Measurements from ENCODE around the gene DGKG. TPM values are rescaled to one million over a fixed set of nuclear protein-coding genes. Genes with fewer than 3 reads are reported as not detected.

DGKG gene
- total and polyA plus RNA-seq, 10 of the 15 experiments (the other 5 are each of a cell fraction or from before 2014, with no cell fraction given), result 0.39 to 6.2 (median 4.7) TPM

DNA sequence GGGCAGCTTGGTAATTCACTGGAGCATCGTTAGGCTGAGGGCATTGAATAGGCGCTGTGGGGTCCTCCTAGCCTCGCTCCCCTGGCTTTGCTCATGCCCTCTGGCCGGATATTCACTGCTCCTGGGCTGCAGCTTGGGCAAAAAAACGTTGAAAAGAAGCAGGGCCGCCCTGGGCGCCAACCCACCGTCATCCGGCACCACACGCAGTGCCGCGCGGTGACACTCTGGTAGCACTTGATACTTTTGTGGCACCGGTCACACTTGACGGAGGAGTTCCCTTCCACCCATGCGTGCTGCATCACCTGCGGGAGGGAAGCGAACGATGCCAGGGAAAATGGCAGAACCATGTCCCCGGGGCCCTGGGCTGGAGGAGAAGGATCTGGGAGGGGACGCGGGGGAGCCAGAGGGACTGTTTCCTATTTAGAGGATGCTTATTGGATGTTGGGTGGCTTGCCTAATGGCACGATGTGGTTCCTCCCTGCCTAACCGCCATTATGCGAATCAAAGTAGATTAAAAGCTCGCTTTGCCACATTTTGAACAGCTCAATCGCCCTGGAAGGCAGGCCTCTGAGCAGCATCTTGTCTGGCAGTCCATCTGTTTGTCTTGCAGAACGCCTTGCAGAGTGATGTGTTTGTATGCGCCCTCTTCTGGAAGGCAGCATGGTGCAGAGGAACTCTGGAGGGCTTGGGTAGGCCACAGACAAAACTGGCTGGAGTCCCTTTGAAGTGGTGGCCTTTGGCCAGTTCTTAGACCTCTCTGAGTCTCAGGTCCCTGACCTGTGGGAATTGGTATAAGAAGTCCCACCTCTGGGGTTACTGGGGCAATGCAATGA, 93.2 kb downstream of the DGKG start:
- H3K27me3 ChIP-seq (replicated peaks in 1 of 2; ENCODE audit: control insufficient read depth in 2 of 2, insufficient read depth in 2 of 2, low read length in 1 of 2), result no peaks in the 10 kb centered on the region
- in situ Hi-C loops (cut with MboI), result no loop called here
- H3K9ac ChIP-seq (ENCODE audit: control insufficient read depth, insufficient read depth, low read length), result no peak overlapping the region
- SMC1A ChIA-PET (ENCODE audit: uncharacterized antibody, unreplicated experiment), result interaction anchor here (1.2 to 27.2 kb wide), 2 partner anchors 270 to 286 kb away, joined by 4 to 655 read pairs; partner anchors contain the start of gene CRYGS
- FAIRE-seq, result peak; percentile 35
- ATAC-seq, result peak; percentile 79
- BruUV-seq (replicated peaks), result no TSS peak
- H3K9me3 ChIP-seq (replicated peaks; ENCODE audit: control insufficient read depth, insufficient read depth, low read length), result no peaks in the 10 kb centered on the region
- DNase-seq (ENCODE audit: low read depth, low spot score), result no peak
- H3K79me2 ChIP-seq (ENCODE audit: control insufficient read depth, insufficient read depth, low read length), result no peaks in the 10 kb centered on the region
- H4K20me1 ChIP-seq (ENCODE audit: control insufficient read depth, insufficient read depth), result no peaks in the 10 kb centered on the region
- RAD21 ChIA-PET (ENCODE audit: unreplicated experiment), result interaction anchor here (1.5 to 16.2 kb wide), 2 partner anchors 70 to 269 kb away, joined by 3 to 495 read pairs; no protein-coding TSS in a partner anchor
- no peaks in the 10 kb centered on the region for H3K36me3 ChIP-seq (ENCODE audit: control insufficient read depth in 2 of 2, insufficient read depth in 2 of 2, low read length in 1 of 2)
- WGBS (ENCODE audit: insufficient coverage, insufficient replicate concordance, low lambda C conversion rate, missing lambda C conversion rate), result 66% methylated on average over 29 of the region's 29 CpGs
- H2AFZ ChIP-seq (ENCODE audit: control insufficient read depth, low read depth, low read length), result no peak overlapping the region
- POLR2A ChIA-PET, result no interaction called here
- no peak overlapping the region for H3K4me2 ChIP-seq (ENCODE audit: control insufficient read depth, insufficient read depth)
- H3K4me3 ChIP-seq, result no peak overlapping the region
- CTCF ChIA-PET, result interaction anchor here (0.6 to 29.4 kb wide), 4 partner anchors 10 to 391 kb away, joined by 4 to 847 read pairs (median 5); partner anchors contain the start of gene CRYGS
- no peaks in the 10 kb centered on the region; the same call in 1 of the 2 replicates for H3K4me1 ChIP-seq (ENCODE audit: control insufficient read depth, insufficient read depth, low read length)
- H3K27ac ChIP-seq (ENCODE audit: control insufficient read depth, insufficient read depth), result no peak overlapping the region
- intact Hi-C loops (cut with micrococcal nuclease; ENCODE audit: unreplicated experiment), result no loop called here
- TF ChIP-seq HDAC2 (IDR thresholded peaks at IDR 0.05) (no peak), SKIL (IDR thresholded peaks at IDR 0.05; ENCODE audit: low read depth, poor library complexity, severe bottlenecking) (no peak), ZNF207 (IDR thresholded peaks at IDR 0.05; ENCODE audit: borderline replicate concordance) (no peak), MTA3 (IDR thresholded peaks at IDR 0.05; ENCODE audit: borderline replicate concordance, low read length) (no peak), RAD51 (IDR thresholded peaks at IDR 0.05) (no peak), BHLHE40 (IDR thresholded peaks at IDR 0.05; ENCODE audit: borderline replicate concordance in 1 of 2, low read depth in 2 of 2, low read length in 1 of 2) (no peak), CBX5 (IDR thresholded peaks at IDR 0.05; ENCODE audit: low read depth) (no peak), REST (IDR thresholded peaks at IDR 0.05; ENCODE audit: low read depth, low read length) (no peak), TARDBP (IDR thresholded peaks at IDR 0.05; ENCODE audit: borderline replicate concordance) (no peak), SMC3 (IDR thresholded peaks at IDR 0.05; ENCODE audit: borderline replicate concordance, low read length) (peak; percentile 28; the same call in 1 of the 2 replicates), IKZF2 (IDR thresholded peaks at IDR 0.05) (no peak)
- TF ChIP-seq, protein P1, sequence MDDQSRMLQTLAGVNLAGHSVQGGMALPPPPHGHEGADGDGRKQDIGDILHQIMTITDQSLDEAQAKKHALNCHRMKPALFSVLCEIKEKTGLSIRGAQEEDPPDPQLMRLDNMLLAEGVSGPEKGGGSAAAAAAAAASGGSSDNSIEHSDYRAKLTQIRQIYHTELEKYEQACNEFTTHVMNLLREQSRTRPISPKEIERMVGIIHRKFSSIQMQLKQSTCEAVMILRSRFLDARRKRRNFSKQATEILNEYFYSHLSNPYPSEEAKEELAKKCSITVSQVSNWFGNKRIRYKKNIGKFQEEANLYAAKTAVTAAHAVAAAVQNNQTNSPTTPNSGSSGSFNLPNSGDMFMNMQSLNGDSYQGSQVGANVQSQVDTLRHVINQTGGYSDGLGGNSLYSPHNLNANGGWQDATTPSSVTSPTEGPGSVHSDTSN (IDR thresholded peaks at IDR 0.05; ENCODE audit: insufficient replicate concordance, low read depth, low read length), result no peak
- TF ChIP-seq, protein P2, sequence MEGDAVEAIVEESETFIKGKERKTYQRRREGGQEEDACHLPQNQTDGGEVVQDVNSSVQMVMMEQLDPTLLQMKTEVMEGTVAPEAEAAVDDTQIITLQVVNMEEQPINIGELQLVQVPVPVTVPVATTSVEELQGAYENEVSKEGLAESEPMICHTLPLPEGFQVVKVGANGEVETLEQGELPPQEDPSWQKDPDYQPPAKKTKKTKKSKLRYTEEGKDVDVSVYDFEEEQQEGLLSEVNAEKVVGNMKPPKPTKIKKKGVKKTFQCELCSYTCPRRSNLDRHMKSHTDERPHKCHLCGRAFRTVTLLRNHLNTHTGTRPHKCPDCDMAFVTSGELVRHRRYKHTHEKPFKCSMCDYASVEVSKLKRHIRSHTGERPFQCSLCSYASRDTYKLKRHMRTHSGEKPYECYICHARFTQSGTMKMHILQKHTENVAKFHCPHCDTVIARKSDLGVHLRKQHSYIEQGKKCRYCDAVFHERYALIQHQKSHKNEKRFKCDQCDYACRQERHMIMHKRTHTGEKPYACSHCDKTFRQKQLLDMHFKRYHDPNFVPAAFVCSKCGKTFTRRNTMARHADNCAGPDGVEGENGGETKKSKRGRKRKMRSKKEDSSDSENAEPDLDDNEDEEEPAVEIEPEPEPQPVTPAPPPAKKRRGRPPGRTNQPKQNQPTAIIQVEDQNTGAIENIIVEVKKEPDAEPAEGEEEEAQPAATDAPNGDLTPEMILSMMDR (IDR thresholded peaks at IDR 0.05 in 2 of 3, conservative IDR thresholded peaks at IDR 0.05 in 1 of 3; ENCODE audit: control insufficient read depth in 2 of 3, extremely low read depth in 1 of 3, insufficient read depth in 1 of 3, low read depth in 3 of 3, low read length in 3 of 3), result peak; percentile 21 to 28 (median 27); a peak in 4 of 6 replicates
